Activated T-helper 1 cell treated with anti-CD3 and anti-CD28 coated beads, Interleukin-2, amount 50 U/mL, for 16 hours (primary cell): Measurements from ENCODE around the gene ANKRD11.
"Not testable (repeated sequence)": the region's sequence is repeated elsewhere in the genome, so short reads cannot be mapped to it uniquely, and the experiment has no call there.

Experiments used
- DNase-seq, 2 donors: peaks; one replicate each; pipeline ENCODE4 v3.0.0-alpha.2; 2020; ENCODE audit warnings: low read depth in 1 of 2, low spot score in 1 of 2

ANKRD11 gene

DNA sequence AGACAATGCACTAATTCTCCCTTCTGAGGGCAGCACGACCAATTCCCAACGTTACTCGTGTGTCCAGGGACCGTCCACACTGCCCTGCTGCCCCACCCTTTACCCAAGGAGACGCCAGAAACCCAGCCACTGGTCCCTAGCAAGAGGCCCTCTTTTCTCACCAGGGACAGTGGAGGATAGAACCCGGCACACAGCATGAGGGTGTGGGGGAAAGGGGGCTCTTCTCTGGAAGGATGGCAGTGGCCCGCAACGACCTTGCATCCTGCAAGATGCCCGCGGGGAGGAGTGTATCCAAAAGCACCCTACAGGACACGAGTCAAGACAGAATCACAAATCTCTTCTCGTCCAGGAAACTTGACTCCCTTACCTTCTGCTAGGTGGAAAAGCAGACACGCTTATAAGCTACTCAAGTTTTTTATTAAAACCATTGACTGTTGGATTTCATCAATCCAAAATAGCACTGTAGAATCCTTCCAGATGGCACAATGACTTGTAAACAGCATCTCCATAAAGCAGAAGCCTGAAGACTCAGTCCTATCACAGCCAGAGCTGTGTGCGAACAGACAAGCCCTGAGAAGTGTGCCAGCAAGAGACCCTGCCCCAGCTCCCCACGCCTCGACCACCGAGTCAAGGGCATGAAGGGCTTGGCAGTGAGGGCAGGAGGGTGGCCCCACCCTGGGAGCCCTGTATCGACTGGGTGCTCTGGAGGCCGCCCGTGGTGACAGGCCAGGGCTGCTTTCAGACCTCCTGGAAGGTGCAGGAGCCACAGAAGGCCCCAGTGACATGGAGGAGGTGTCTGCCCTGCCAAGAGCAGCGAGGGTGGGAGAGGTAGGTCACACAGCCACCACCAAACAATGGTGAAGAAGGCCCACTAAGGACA lies 103.8 kb downstream of the ANKRD11 start:
- no peak for DNase-seq

DNA sequence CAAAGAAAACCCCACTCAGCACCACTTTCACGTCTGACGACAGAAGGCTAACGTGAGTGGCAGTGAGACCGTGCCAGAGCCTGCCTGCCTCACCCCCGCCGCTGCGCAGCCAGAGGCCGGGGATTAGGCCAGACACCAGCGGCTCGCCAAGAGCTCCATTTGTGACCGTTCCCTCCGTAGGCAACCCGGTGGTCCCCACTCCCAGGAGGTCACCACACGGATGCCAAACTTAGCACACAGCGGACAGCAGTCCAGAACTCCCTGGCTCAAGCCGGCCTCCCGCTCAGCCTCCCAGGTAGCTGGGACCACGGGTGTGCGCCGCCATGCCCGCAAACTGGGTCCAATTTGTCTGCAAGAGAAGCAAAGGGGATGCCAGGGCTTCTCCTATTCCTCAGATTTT lies 104.6 kb downstream of the ANKRD11 start:
- no peak for DNase-seq

DNA sequence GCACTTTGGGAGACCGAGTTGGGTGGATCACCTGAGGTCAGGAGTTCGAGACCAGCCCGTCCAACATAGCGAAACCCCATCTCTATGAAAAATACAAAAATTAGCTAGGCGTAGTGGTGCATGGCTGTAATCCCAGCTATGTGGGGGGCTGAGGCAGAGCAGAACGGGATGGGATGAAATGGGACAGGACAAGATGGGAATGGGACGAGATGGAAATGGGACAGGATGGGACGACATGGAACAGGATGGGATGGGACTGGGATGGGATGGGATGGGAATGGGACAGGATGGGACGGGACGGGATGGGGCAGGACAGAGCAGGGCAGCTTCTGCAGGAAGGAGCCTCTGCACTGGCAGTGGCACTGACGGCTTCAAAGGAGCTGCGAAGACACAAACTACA lies 106.1 kb downstream of the ANKRD11 start:
- no peak for DNase-seq

DNA sequence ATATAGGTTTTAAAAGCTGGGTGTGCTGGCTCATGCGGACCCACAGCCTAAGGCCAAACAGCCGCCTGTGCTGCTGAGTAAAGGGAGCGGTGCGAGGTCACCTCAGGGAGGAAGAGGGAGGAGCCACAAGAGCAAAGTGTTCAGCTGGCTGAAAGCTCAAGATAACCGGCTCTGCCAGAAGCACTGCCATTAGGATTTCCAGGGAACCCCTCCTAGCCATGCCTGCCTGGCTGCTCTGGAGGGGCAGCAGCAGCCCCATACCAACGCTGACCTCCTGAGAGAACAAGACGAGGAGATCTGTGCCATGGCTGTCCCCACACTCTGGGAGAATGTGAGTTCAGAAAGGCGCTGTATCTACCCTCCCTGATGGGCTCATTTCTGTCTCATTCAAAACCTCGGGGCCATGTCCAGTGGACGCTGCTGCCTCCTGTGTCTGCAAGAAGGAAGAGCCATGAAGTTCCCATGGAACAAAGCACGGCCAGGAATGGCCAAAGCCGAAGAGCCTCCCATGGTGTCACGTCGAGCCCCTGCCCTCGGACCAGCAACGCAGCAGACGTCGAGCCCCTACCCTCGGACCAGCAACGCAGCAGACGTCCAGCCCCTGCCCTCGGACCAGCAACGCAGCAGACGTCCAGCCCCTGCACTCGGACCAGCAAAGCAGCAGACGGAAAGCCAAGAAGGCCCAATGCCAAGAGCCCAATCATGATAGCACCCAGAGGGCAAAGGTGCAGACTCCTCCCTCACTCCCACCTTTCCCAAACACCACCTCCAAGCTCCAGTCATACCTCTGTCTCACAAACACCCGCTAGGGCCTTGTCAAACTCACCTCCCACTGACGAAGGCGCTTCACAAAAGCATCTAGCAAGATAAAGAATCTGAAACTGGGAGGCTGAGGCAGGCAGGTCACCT lies 107.0 kb downstream of the ANKRD11 start:
- no peak for DNase-seq

DNA sequence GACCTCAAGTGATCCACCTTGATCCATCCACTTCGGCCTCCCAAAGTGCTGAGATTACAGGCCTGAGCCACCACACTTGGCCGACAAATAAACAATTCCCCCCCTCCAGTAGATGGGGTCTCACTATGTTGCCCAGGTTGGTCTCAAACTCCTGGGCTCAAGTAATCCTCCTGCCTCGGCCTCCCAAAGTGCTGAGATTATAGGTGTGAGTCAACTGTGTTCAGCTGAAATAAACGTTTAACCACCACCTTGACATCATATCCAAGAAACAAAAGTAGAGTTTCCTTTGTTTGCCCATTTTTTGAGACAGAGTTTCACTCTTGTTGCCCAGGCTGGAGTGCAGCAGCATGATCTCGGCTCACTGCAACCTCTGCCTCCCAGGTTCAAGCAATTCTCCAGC lies 107.8 kb downstream of the ANKRD11 start:
- not testable (repeated sequence) for DNase-seq

DNA sequence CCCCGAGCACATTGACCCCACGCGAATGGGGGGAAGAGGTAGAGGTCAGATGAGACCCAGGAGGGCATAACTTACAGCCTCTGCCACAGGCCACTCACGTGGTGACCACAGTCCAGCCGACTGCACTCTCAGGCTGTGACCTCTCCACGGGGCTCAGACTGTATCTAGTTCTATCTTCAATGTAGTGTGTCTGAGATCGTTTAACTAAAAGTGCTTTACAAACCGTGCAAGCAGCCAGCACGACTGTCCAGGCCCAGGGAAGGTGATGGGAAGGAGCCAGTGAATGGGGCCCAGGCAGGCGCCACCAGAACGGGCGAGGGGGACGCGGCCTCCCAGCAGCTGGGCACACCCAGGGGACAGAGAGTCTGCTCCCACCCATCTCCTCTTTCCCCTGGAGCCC lies 108.6 kb downstream of the ANKRD11 start:
- DNase-seq, result no peak

DNA sequence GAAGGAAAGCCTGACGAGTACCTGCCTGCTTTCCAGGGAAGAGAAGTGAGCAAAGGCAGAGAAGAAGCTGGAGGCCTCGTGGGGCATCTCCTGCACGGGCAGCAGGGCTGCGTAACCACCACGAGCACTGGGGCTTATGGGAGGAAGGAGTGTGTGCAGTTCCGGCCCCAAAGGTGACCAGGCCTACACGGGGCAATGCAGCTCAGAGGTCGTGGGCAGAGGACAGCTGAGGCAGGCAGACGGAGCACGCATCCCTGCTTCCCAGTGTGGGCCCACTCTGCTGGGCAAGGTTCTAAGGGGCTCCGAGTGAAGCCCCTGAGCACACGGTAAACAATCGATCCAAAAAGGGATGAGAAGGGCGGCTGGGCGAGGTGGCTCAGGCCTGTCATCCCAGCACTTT lies 109.7 kb downstream of the ANKRD11 start:
- DNase-seq, result no peak

DNA sequence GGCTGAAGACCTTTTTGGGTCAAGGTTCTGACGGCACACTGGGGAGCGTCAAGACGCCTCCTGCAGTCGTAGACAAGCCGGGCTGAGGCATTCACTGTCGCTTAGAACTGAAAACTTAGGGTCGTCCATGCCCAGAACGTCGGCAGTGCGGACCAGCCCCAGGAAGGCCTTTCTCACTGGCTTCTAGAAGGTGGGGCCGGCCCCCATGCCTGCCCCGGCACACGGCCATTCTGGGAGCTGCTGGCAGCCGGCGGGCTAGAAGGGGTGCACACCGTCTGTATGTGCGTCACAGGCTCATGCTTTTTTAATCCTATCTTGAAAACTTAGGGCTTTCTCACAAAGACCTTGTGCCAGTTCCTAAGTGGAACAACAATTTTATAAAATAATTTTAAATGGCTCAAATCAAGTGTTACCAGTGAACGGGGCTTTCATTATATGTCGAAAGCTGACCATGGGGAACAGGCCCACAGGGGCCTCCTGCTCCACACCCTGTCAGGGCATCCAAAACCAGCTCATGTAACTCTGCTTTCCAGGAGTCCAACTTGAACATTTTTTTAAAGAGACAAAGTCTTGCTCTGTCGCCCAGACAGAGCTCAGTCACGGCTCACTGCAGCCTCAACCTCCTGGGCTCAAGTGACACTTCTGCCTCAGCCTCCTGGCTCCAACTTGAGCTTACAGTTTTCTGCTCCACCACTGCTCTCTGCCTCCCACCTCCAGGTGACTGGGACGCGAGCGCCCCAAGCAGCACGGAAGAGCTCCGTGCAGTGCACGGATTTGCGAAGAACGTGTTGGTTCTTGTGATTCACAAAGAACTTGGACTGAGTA lies 111.2 kb downstream of the ANKRD11 start:
- DNase-seq, result no peak

DNA sequence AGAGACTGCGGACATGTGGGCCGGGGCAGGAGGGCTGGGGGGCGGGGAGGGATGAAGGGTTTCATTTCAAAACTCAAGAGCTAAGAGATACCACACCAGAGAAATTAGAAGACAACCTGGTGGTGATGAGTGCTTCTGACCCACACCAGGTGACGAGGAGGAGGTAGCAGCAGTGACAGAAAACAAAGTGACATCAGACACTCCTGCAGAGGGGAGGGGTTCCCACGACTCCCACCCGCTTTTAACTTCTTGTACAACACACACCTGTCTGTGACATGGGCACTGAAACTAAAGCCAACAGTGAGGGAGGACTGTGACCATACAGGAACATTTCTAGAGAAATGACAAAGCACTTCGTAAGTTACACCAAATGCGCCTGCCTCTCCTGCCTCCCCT lies 112.9 kb downstream of the ANKRD11 start:
- DNase-seq, result no peak

DNA sequence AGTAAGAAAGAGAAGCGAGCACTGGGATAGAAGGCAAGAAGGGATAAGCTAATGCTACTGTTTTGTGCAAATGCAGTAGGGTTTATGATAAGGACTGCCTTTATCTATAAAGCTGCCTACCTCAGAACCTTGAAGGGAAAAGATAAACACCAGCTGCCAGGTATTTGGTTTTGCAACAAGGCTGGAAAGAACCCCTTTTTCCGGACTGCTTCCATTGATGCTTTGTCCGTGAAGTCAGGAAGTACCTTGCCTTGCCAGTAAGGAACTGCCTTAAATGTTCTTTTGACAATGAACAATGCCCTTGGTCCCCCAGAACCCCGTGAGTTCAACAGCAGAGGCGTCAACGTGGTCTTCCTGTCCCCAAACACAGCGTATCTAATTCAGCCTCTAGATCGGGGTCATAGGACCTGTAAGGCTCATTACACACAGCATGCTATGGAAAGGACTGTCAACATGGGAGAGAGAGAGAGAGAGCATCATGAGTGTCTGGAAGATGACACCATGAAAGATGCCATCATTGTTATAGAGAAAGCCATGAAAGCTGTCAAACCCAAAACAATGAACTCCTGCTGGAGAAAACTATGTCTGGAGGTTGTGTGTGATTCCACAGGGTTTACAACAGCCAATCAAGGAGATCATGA lies 113.4 kb downstream of the ANKRD11 start:
- no peak for DNase-seq

DNA sequence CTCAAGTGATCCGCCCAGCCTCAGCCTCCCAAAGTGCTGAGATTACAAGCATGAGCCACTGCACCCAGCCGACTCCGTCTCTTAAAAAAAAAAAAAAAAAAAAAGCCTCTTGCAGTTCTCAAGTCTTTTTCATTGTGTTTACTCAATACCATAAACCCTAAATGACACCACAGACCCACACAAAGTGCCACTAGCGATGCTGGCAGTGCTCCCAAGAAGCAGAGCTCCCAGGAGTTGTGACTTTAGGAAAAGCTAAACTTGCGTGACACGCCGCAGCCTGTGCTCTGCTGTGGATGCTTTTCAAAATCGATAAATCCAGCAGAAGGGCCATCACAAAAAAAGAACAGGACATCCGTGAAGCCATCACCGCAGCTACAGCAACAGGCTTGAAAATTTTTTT lies 114.7 kb downstream of the ANKRD11 start:
- no peak for DNase-seq

DNA sequence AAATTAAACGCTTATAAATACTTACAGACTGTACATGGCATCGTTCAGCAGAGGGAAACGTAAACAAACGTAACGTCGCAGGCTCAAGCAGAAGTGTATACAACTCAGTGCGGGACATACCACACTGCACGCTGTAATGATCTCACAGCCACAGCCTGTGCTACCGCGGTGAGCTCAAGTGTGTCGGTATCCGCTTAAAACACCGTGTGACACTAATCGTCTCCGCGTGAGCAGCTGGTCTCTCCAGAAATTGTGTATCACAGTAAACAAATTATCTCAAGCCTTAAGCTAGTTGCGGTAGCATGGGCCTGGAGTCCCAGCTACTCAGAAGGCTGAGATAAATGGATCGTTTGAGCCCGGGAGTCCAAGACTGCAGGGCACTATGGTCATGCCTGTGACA lies 115.3 kb downstream of the ANKRD11 start:
- no peak for DNase-seq

DNA sequence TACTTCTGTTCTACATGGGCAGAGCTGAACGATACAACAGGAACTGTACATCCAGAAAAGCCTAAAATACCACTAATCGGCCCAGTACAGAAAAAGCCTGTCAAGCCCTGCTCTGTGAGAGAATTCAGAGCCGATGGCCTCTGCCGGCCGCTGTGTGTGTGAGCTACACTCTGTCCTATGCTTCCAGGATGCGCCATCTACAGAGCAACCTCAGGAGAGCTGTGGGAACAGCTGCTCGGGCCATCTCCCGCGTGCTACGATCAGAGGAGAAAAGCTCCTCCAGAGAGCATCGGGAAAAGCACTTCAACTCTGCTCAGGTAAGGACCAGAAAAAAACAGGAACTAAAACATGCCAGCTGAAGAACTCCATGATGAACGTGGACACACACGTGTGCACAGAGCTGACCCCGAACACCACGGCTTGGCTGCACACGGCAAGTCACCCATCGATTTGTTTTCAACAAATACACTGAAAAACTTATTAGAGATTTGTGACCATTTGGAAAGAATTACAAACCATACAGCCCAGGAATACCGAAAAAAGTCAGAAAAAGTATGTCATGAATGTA lies 115.9 kb downstream of the ANKRD11 start:
- DNase-seq, result no peak

DNA sequence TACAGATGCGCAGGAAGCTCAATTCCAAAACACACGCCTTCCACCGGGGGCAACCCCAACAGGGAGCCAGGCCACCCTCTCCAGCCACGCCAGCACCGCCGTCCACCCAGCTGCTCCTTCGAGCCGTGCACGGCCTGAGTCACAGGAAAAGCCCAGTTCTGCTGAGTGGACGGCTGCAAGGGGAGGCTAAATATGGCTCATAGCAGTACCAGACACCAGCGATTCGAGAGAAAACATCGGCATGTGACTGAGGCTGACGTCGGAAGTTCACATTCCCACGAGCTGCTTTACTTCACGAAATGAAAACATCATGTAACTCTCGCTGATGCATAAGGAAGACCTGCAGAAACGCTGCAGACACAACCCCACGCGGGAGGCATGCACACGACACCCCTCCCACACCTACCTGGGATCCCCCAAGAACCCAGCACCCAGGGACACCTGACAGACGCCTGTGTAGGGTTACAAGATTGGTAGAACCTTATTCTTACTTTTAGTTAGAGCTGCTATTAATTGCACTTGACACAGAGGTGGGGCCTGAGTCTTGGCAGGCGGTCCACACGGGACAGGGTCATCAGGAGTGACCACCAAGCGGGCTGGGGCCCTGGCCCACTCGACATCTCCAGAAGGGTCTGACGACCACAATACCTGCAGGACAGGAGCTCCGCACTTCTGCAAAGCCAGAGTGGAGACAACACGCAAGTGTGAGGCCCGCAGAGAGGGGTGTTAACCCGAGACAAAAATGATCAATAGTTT lies 116.8 kb downstream of the ANKRD11 start:
- no peak for DNase-seq

DNA sequence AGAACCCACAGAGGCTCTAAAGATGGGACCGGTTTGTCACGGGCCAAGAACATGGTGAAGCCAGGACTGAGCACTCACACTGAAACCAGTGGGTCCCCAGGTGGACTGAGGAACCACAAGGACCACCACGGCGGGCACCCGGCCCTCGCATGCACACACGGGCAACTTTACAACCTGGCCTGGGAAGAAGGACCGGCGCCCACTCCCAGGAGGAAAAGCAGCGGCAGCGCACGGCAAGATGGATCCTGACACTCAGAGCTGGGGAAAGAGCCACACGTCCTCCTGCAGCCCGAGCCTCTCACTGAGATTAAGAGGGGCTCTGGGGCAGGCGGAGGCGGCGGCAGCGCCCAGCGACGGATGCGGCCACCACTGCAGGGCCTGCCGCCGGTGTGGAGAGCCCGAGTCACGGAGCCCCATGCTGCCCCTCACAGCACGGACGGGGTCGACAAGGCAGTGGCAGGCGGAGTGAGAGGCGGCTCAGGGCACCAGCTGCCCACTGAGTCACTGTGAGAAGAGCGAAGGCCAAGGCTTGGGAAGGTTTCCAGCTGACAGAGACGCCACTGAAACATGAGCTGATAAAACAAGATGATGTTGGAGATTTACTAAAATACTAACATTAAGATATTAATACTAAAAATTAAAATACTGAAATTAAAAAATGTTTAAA lies 118.3 kb downstream of the ANKRD11 start:
- DNase-seq, result no peak

DNA sequence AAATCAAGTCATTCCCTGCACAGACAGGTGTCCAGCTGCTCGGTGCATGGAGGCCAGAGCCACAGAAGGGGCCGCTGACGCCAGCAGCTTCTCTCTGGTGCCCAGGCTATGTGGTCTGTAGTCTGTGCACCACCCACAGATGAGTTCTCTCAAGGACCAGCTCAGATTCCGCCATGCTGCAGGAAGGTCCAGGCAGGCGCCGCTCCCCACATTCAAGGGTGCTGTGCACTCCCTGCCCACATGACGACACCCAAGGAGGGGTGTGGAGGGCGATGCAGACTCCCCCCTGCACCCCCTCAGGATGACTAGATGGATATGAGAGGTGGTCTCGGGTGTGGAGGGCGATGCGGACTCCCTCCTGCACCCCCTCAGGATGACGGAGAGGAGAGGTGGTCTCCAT lies 119.0 kb downstream of the ANKRD11 start:
- no peak for DNase-seq

DNA sequence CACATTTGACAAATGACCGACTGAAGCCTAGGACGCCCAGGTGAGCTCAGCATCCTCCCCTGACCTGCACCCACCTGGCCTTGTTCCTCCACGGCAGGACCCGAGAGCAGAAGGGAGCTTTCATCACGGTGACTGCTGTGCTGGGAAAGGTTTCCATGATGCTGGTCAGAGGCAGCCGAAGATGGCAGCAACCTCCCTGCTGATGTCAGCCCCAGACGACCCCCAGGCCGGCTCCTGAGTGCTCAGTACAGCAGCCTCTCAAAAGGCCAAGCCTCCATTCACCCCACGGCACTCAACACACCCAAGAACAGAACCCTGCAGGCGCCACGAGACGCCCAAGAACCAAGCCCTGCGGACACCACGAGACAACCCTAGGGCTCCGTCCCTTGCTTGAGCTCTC lies 119.8 kb downstream of the ANKRD11 start:
- DNase-seq, result no peak

DNA sequence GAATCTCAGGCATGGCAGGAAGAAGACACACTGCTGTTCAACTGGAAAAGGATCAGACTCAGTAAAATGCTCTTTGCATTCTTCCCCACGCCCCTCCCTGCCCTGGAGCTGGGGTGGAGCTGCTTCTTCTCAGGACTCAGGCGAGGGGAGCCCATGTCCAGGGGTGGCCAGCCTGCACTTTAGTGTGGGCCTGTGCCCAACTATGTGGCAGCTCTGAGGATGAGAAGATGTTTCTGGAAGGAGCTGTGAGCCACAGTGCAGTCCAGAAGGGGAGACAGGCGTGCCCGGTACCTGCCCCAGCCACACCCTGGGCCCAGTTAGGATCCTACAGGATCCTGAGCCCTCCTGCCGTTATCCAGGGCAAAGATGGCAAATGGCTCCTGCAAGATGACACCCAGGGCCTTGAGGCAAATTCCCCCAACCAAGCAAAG lies 120.3 kb downstream of the ANKRD11 start:
- no peak for DNase-seq

DNA sequence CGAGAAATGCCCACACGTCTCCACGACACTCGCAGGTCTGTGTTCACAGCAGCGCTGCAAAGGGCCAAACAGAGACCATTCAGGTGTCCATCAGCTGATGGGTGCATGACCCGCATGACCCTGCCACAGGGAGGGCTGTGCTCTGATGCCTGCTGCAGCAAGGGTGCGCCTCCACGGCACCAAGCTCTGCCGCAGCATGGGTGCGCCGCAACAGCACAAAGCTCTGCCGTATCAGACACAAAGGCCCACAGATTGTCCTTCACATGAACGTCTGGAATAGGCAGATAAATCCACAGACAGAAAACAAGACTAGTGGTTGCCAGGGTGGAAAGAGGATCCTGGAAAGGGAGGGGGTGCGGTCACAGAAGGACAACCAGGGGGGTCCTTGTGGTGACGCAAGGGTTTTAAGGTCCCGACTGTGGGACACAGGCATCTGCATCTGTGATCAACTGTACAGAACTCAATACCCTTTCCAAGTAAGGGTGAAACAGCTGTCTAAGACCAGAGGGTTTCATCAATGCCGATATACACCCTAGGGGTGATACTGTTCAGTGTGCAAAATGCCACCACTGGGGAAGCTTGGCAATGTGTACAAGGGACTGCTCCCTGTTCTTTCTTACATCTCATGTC lies 121.0 kb downstream of the ANKRD11 start:
- no peak for DNase-seq
